Stomach (tissue), 4 donors: Measurements from ENCODE around the gene CEP112.
"Not testable (repeated sequence)": the region's sequence is repeated elsewhere in the genome, so short reads cannot be mapped to it uniquely, and the experiment has no call there.

ENCODE experiments used
- CTCF ChIP-seq, 7 experiments: fragments of 450-650 bp in 4 of 7; fragments of 200-600 bp in 3 of 7; sonication (generic) in 3 of 7; IDR thresholded peaks; one replicate each; pipeline ENCODE4 v1.5.1; 2016 to 2019; ENCODE audit warnings: antibody characterized with exemption in 7 of 7, control low read depth in 2 of 7, mild to moderate bottlenecking in 1 of 7
- POLR2A ChIP-seq, 4 donors: fragments of 450-650 bp; IDR thresholded peaks; one replicate each; pipeline ENCODE4 v1.6.1; 2016; ENCODE audit warnings: antibody characterized with exemption in 4 of 4, control low read depth in 2 of 4, mild to moderate bottlenecking in 1 of 4, moderate library complexity in 1 of 4

- not testable (repeated sequence) for TF ChIP-seq POLR2A, CTCF (IDR thresholded peaks at IDR 0.05)
These were observed 510.2 kb downstream of the CEP112 start for GRCh38 chr17:65681763-65682162.
